HEK293 (cell line): ENCODE data around the gene AGAP3.

Experiments used
- BCL11A ChIP-seq: fragments of 450-650 bp; formaldehyde crosslinking; IDR thresholded peaks from 2 replicates; pipeline ENCODE4 v1.5.1; 2016; ENCODE audit warnings: low read depth, missing biosample characterization, missing genetic modification characterization
- KLF10 ChIP-seq: fragments of 450-650 bp; IDR thresholded peaks from 2 replicates; pipeline ENCODE4 v1.5.1; 2018; ENCODE audit warnings: missing biosample characterization, mild to moderate bottlenecking, missing genetic modification characterization
- REPIN1 ChIP-seq: fragments of 450-650 bp; formaldehyde crosslinking; IDR thresholded peaks from 2 replicates; pipeline ENCODE4 v1.5.1; 2017; ENCODE audit warnings: missing biosample characterization, missing genetic modification characterization, low read depth
- SP7 ChIP-seq: fragments of 450-650 bp; formaldehyde crosslinking; IDR thresholded peaks from 2 replicates; pipeline ENCODE4 v1.5.1; 2016; ENCODE audit warnings: missing biosample characterization, missing genetic modification characterization
- WT1 ChIP-seq: fragments of 450-650 bp; formaldehyde crosslinking; IDR thresholded peaks from 2 replicates; pipeline ENCODE4 v1.5.1; 2016; ENCODE audit warnings: missing biosample characterization, missing genetic modification characterization
- YY1 ChIP-seq: fragments of 450-650 bp; formaldehyde crosslinking; IDR thresholded peaks from 2 replicates; pipeline ENCODE4 v1.5.1; 2018; ENCODE audit warnings: missing biosample characterization, missing genetic modification characterization
- ZFP37 ChIP-seq: fragments of 450-650 bp; formaldehyde crosslinking; IDR thresholded peaks from 2 replicates; pipeline ENCODE4 v1.5.1; 2016; ENCODE audit warnings: missing biosample characterization, missing genetic modification characterization
- ZFP41 ChIP-seq: fragments of 450-650 bp; formaldehyde crosslinking; IDR thresholded peaks from 2 replicates; pipeline ENCODE4 v1.5.1; 2016; ENCODE audit warnings: missing biosample characterization, missing genetic modification characterization, borderline replicate concordance
- ZNF174 ChIP-seq: fragments of 450-650 bp; formaldehyde crosslinking; IDR thresholded peaks from 2 replicates; pipeline ENCODE4 v1.5.0; 2017; ENCODE audit warnings: missing biosample characterization, mild to moderate bottlenecking, missing genetic modification characterization
- ZNF202 ChIP-seq: fragments of 450-650 bp; formaldehyde crosslinking; IDR thresholded peaks from 2 replicates; pipeline ENCODE4 v1.5.1; 2016; ENCODE audit warnings: missing biosample characterization, missing genetic modification characterization, borderline replicate concordance
- ZNF221 ChIP-seq: fragments of 450-650 bp; formaldehyde crosslinking; IDR thresholded peaks from 2 replicates; pipeline ENCODE4 v1.5.1; 2017; ENCODE audit warnings: missing biosample characterization, missing genetic modification characterization, borderline replicate concordance
- ZNF24 ChIP-seq: fragments of 450-650 bp; formaldehyde crosslinking; IDR thresholded peaks from 2 replicates; pipeline ENCODE4 v1.5.1; 2016; ENCODE audit warnings: missing biosample characterization, missing genetic modification characterization
- ZNF248 ChIP-seq: fragments of 450-650 bp; formaldehyde crosslinking; IDR thresholded peaks from 2 replicates; pipeline ENCODE4 v1.5.1; 2017; ENCODE audit warnings: missing biosample characterization, missing genetic modification characterization
- ZNF350 ChIP-seq: fragments of 450-650 bp; formaldehyde crosslinking; IDR thresholded peaks from 2 replicates; pipeline ENCODE4 v1.5.0; 2017; ENCODE audit warnings: missing biosample characterization, mild to moderate bottlenecking, missing genetic modification characterization
- ZNF354C ChIP-seq: fragments of 450-650 bp; formaldehyde crosslinking; IDR thresholded peaks from 2 replicates; pipeline ENCODE4 v1.5.1; 2016; ENCODE audit warnings: missing biosample characterization, missing genetic modification characterization, low read depth, borderline replicate concordance
- ZNF404 ChIP-seq: fragments of 450-650 bp; formaldehyde crosslinking; IDR thresholded peaks from 2 replicates; pipeline ENCODE4 v1.5.1; 2017; ENCODE audit warnings: missing biosample characterization, missing genetic modification characterization
- ZNF426 ChIP-seq: fragments of 450-650 bp; formaldehyde crosslinking; IDR thresholded peaks from 2 replicates; pipeline ENCODE4 v1.5.1; 2017; ENCODE audit warnings: missing biosample characterization, missing genetic modification characterization, mild to moderate bottlenecking, inconsistent platforms, moderate library complexity
- ZNF600 ChIP-seq: fragments of 450-650 bp; formaldehyde crosslinking; IDR thresholded peaks from 2 replicates; pipeline ENCODE4 v1.5.1; 2016; ENCODE audit warnings: missing biosample characterization, missing genetic modification characterization
- ZNF660 ChIP-seq: fragments of 450-650 bp; IDR thresholded peaks from 2 replicates; pipeline ENCODE4 v1.5.1; 2018; ENCODE audit warnings: missing biosample characterization, mild to moderate bottlenecking, missing genetic modification characterization
- ZNF670 ChIP-seq: fragments of 450-650 bp; formaldehyde crosslinking; IDR thresholded peaks from 2 replicates; pipeline ENCODE4 v1.5.1; 2016; ENCODE audit warnings: missing biosample characterization, missing genetic modification characterization, low read depth
- TF ChIP-seq, protein P1 (sequence below): fragments of 450-650 bp; formaldehyde crosslinking; IDR thresholded peaks from 2 replicates; pipeline ENCODE4 v1.5.1; 2016; ENCODE audit warnings: missing biosample characterization, missing genetic modification characterization, borderline replicate concordance
- TF ChIP-seq, protein P2 (sequence below): fragments of 450-650 bp; formaldehyde crosslinking; IDR thresholded peaks from 2 replicates; pipeline ENCODE4 v1.5.1; 2016; ENCODE audit warnings: missing biosample characterization, missing genetic modification characterization, borderline replicate concordance
- TF ChIP-seq, protein P3 (sequence below): fragments of 450-650 bp; formaldehyde crosslinking; IDR thresholded peaks from 2 replicates; pipeline ENCODE4 v1.5.1; 2016; ENCODE audit warnings: missing biosample characterization, missing genetic modification characterization
- TF ChIP-seq, protein P4 (sequence below): fragments of 450-650 bp; formaldehyde crosslinking; IDR thresholded peaks from 2 replicates; pipeline ENCODE4 v1.5.1; 2016; ENCODE audit warnings: missing biosample characterization, missing genetic modification characterization
- TF ChIP-seq, protein P5 (sequence below): fragments of 450-650 bp; formaldehyde crosslinking; IDR thresholded peaks from 2 replicates; pipeline ENCODE4 v1.5.1; 2016; ENCODE audit warnings: missing biosample characterization, missing genetic modification characterization

Gene AGAP3

DNA sequence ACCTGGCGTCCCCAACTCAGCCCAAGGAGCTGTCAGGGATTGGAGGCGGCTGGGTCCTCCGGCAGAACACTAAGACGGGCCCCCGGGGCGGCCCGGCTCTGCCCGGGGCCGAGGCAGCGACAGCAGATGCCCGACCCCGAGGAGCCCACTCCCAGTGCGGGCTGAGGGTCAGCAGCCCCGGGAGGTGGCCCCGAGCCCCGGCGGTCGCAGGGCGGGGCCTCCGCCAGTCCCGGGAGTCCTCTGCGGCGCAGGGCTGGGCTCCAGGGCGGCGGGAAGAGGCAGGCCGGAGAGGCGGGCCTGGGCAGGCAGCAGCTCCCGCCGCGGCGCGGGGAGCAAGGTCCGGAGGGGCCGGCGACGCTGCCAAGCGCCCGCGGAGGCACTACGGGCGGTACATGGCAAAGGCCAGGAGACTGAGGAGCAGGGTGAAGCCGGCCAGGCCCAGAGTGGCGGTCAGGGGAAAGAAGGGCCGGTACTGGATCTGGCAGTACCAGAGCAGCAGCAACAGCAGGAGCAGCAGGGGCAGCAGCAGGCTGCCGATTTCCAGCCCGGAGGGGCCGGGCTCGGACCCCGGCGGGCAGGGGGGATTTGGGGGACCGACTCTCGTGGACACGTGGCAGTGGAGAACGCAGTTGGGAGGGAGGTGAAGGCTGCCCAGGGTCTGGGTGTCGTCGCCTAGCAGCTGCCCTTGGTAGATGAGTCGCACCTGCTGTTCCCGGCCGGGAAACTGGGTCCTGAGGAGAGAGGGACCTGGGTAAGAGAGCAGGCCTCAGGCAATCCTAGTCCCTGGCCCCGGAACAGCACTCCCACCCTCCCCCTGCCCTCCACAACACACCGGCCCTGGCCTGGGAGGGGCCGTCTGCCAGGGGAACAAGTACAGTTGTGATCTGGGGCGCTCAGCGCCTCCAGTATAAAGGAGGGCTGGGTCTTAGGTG lies 4.8 kb upstream of the AGAP3 start (continued):
- 0 out of 2 replicates have a peak, but pooled peaks have one; percentile 43 for TF ChIP-seq ZNF600 (tag by site-specific recombination)
- no peak for TF ChIP-seq REPIN1 (tag by site-specific recombination)
- no peak for TF ChIP-seq ZNF660 (tag by site-specific recombination)
- TF ChIP-seq, protein P1, sequence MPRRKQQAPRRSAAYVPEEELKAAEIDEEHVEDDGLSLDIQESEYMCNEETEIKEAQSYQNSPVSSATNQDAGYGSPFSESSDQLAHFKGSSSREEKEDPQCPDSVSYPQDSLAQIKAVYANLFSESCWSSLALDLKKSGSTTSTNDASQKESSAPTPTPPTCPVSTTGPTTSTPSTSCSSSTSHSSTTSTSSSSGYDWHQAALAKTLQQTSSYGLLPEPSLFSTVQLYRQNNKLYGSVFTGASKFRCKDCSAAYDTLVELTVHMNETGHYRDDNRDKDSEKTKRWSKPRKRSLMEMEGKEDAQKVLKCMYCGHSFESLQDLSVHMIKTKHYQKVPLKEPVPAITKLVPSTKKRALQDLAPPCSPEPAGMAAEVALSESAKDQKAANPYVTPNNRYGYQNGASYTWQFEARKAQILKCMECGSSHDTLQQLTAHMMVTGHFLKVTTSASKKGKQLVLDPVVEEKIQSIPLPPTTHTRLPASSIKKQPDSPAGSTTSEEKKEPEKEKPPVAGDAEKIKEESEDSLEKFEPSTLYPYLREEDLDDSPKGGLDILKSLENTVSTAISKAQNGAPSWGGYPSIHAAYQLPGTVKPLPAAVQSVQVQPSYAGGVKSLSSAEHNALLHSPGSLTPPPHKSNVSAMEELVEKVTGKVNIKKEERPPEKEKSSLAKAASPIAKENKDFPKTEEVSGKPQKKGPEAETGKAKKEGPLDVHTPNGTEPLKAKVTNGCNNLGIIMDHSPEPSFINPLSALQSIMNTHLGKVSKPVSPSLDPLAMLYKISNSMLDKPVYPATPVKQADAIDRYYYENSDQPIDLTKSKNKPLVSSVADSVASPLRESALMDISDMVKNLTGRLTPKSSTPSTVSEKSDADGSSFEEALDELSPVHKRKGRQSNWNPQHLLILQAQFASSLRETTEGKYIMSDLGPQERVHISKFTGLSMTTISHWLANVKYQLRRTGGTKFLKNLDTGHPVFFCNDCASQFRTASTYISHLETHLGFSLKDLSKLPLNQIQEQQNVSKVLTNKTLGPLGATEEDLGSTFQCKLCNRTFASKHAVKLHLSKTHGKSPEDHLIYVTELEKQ (tag by site-specific recombination): no peak
- TF ChIP-seq ZNF354C (tag by site-specific recombination): no peak
- TF ChIP-seq, protein P2, sequence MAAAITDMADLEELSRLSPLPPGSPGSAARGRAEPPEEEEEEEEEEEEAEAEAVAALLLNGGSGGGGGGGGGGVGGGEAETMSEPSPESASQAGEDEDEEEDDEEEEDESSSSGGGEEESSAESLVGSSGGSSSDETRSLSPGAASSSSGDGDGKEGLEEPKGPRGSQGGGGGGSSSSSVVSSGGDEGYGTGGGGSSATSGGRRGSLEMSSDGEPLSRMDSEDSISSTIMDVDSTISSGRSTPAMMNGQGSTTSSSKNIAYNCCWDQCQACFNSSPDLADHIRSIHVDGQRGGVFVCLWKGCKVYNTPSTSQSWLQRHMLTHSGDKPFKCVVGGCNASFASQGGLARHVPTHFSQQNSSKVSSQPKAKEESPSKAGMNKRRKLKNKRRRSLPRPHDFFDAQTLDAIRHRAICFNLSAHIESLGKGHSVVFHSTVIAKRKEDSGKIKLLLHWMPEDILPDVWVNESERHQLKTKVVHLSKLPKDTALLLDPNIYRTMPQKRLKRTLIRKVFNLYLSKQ: no peak
- TF ChIP-seq ZNF426 (tag by site-specific recombination): no peak
- no peak for TF ChIP-seq ZNF24
- TF ChIP-seq ZNF248 (tag by site-specific recombination): no peak
- TF ChIP-seq, protein P3, sequence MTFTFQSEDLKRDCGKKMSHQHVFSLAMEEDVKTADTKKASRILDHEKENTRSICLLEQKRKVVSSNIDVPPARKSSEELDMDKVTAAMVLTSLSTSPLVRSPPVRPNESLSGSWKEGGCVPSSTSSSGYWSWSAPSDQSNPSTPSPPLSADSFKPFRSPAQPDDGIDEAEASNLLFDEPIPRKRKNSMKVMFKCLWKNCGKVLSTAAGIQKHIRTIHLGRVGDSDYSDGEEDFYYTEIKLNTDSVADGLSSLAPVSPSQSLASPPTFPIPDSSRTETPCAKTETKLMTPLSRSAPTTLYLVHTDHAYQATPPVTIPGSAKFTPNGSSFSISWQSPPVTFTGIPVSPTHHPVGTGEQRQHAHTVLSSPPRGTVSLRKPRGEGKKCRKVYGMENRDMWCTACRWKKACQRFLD (tag by site-specific recombination): no peak
- TF ChIP-seq, protein P4, sequence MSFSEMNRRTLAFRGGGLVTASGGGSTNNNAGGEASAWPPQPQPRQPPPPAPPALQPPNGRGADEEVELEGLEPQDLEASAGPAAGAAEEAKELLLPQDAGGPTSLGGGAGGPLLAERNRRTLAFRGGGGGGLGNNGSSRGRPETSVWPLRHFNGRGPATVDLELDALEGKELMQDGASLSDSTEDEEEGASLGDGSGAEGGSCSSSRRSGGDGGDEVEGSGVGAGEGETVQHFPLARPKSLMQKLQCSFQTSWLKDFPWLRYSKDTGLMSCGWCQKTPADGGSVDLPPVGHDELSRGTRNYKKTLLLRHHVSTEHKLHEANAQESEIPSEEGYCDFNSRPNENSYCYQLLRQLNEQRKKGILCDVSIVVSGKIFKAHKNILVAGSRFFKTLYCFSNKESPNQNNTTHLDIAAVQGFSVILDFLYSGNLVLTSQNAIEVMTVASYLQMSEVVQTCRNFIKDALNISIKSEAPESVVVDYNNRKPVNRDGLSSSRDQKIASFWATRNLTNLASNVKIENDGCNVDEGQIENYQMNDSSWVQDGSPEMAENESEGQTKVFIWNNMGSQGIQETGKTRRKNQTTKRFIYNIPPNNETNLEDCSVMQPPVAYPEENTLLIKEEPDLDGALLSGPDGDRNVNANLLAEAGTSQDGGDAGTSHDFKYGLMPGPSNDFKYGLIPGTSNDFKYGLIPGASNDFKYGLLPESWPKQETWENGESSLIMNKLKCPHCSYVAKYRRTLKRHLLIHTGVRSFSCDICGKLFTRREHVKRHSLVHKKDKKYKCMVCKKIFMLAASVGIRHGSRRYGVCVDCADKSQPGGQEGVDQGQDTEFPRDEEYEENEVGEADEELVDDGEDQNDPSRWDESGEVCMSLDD (tag by site-specific recombination): peak; percentile 49; the same call in 1 of the 2 replicates
- TF ChIP-seq ZNF202 (tag by site-specific recombination): no peak
- TF ChIP-seq SP7 (tag by site-specific recombination): no peak
- TF ChIP-seq ZFP37: peak; percentile 32; the same call in 1 of the 2 replicates
- no peak for TF ChIP-seq KLF10 (tag by site-specific recombination)
- no peak for TF ChIP-seq ZNF350 (tag by site-specific recombination)
- TF ChIP-seq ZNF174: no peak
- TF ChIP-seq BCL11A (tag by site-specific recombination): peak; percentile 17; the same call in 1 of the 2 replicates
- TF ChIP-seq ZNF404 (tag by site-specific recombination): no peak
- TF ChIP-seq WT1 (tag by site-specific recombination): no peak
- TF ChIP-seq ZNF670 (tag by site-specific recombination): no peak
- TF ChIP-seq ZNF221 (tag by site-specific recombination): no peak
- no peak for TF ChIP-seq YY1 (tag by site-specific recombination)
- no peak for TF ChIP-seq ZFP41
- TF ChIP-seq, protein P5, sequence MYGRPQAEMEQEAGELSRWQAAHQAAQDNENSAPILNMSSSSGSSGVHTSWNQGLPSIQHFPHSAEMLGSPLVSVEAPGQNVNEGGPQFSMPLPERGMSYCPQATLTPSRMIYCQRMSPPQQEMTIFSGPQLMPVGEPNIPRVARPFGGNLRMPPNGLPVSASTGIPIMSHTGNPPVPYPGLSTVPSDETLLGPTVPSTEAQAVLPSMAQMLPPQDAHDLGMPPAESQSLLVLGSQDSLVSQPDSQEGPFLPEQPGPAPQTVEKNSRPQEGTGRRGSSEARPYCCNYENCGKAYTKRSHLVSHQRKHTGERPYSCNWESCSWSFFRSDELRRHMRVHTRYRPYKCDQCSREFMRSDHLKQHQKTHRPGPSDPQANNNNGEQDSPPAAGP: 0 out of 2 replicates have a peak, but pooled peaks have one; percentile 62
